ENCODE data around the gene P2RY8.
"Not testable (repeated sequence)": the region's sequence is repeated elsewhere in the genome, so short reads cannot be mapped to it uniquely, and the experiment has no call there.

- not testable (repeated sequence) for TF ChIP-seq CTCF (IDR thresholded peaks at IDR 0.05 in 2 of 3, conservative IDR thresholded peaks at IDR 0.05 in 1 of 3; ENCODE audit: borderline replicate concordance in 1 of 3, insufficient read depth in 1 of 3, low read depth in 2 of 3, low read length in 2 of 3); JUND (IDR thresholded peaks at IDR 0.05); EZH2phosphoT487 (IDR thresholded peaks at IDR 0.05; ENCODE audit: borderline replicate concordance); EZH2 (IDR thresholded peaks at IDR 0.05); TCF7L2 (IDR thresholded peaks at IDR 0.05; ENCODE audit: borderline replicate concordance, extremely low read depth, insufficient read depth, insufficient read length); POLR2A (IDR thresholded peaks at IDR 0.05; ENCODE audit: borderline replicate concordance, extremely low read depth, insufficient read depth, insufficient read length); YY1 (IDR thresholded peaks at IDR 0.05; ENCODE audit: extremely low read depth, insufficient replicate concordance, low read depth, low read length)
- TF ChIP-seq, protein P1, sequence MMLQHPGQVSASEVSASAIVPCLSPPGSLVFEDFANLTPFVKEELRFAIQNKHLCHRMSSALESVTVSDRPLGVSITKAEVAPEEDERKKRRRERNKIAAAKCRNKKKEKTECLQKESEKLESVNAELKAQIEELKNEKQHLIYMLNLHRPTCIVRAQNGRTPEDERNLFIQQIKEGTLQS (IDR thresholded peaks at IDR 0.05) = not testable (repeated sequence)
Measured at GRCh38 chrX:1474593-1474992, 62.4 kb downstream of the P2RY8 start.

All from HCT116 (cell line).